ENCODE results near the gene RYR1. TPM values are rescaled to one million over a fixed set of nuclear protein-coding genes. Genes with fewer than 3 reads are reported as not detected.
"Not testable (repeated sequence)": the region's sequence is repeated elsewhere in the genome, so short reads cannot be mapped to it uniquely, and the experiment has no call there.

Gene RYR1
- polyA plus RNA-seq, 3 donors: 0.76 to 2.1 (median 2.1) TPM

GRCh38 chr19:38571682-38572081, 138.2 kb downstream of the RYR1 start:
- TF ChIP-seq, protein P1, sequence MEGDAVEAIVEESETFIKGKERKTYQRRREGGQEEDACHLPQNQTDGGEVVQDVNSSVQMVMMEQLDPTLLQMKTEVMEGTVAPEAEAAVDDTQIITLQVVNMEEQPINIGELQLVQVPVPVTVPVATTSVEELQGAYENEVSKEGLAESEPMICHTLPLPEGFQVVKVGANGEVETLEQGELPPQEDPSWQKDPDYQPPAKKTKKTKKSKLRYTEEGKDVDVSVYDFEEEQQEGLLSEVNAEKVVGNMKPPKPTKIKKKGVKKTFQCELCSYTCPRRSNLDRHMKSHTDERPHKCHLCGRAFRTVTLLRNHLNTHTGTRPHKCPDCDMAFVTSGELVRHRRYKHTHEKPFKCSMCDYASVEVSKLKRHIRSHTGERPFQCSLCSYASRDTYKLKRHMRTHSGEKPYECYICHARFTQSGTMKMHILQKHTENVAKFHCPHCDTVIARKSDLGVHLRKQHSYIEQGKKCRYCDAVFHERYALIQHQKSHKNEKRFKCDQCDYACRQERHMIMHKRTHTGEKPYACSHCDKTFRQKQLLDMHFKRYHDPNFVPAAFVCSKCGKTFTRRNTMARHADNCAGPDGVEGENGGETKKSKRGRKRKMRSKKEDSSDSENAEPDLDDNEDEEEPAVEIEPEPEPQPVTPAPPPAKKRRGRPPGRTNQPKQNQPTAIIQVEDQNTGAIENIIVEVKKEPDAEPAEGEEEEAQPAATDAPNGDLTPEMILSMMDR (IDR thresholded peaks at IDR 0.05): no peak
- no peak overlapping the region for H3K4me2 ChIP-seq (replicated peaks; ENCODE audit: extremely low read depth, low read length, poor library complexity, severe bottlenecking)
- no peaks in the 10 kb centered on the region for H4K20me1 ChIP-seq (ENCODE audit: insufficient read depth, low read length)
- Mint-ChIP-seq H3K27ac (no peak overlapping the region), H3K36me3 (no peaks in the 10 kb centered on the region), H3K4me1 (peaks cover 2% of the 10 kb centered on the region), H3K27me3 (ENCODE audit: low read depth in 3 of 3) (peaks cover 2 to 21% (median 10%) of the 10 kb centered on the region in 3 donors), H3K4me3 (no peak overlapping the region), H3K9me3 (no peaks in the 10 kb centered on the region)
- peaks cover 0 to 2% of the 10 kb centered on the region in 2 donors for H3K27me3 ChIP-seq (ENCODE audit: control insufficient read depth in 2 of 2, insufficient read depth in 2 of 2, low read length in 2 of 2)
- no peaks in the 10 kb centered on the region for H3K36me3 ChIP-seq (replicated peaks in 1 of 2; ENCODE audit: control insufficient read depth in 1 of 2, insufficient read depth in 2 of 2, low read length in 2 of 2)
- 100% methylated on average over 1 of the region's 2 CpGs for WGBS (ENCODE audit: insufficient coverage)
- intact Hi-C loops (cut with micrococcal nuclease): no loop called here
- H3K9me3 ChIP-seq (replicated peaks in 1 of 2; ENCODE audit: control insufficient read depth in 1 of 2, insufficient read depth in 1 of 2, low read length in 2 of 2): no peaks in the 10 kb centered on the region
- H2AFZ ChIP-seq (ENCODE audit: insufficient read depth, low read depth, low read length, poor library complexity, severe bottlenecking): no peak overlapping the region
- H3K4me1 ChIP-seq (ENCODE audit: control insufficient read depth in 1 of 2, insufficient read depth in 2 of 2, low read length in 2 of 2): peaks cover 0 to 4% of the 10 kb centered on the region in 2 donors
- H3K79me2 ChIP-seq (ENCODE audit: insufficient read depth, low read length): no peaks in the 10 kb centered on the region
- H3K4me3 ChIP-seq (replicated peaks in 1 of 3; ENCODE audit: low read depth in 2 of 3, low read length in 3 of 3): no peak overlapping the region
- H3K27ac ChIP-seq (ENCODE audit: low read depth in 1 of 2, low read length in 2 of 2): no peak overlapping the region
- H3K9ac ChIP-seq (ENCODE audit: insufficient read depth, low read length, poor library complexity, severe bottlenecking): no peak overlapping the region
- DNase-seq: no peak

DNA sequence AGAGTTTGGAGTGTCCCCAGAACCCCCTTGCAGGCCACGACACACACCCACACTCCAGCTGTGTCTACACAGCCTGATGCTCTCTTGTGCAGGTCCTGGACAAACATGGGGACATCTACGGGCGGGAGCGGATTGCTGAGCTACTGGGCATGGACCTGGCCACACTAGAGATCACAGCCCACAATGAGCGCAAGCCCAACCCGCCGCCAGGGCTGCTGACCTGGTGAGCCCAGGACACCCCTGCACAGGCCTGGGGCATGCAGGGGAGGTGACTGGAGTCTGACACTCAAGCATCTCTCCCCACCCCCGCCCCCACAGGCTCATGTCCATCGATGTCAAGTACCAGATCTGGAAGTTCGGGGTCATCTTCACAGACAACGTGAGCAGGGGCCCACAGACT, 144.3 kb downstream of the RYR1 start:
- no peaks in the 10 kb centered on the region for H4K20me1 ChIP-seq (ENCODE audit: insufficient read depth, low read length)
- H3K27me3 Mint-ChIP-seq (ENCODE audit: low read depth in 3 of 3): peaks cover 0 to 9% (median 0%) of the 10 kb centered on the region in 3 donors
- no peak overlapping the region for H3K4me3 Mint-ChIP-seq
- no peaks in the 10 kb centered on the region for H3K9me3 ChIP-seq (replicated peaks in 1 of 2; ENCODE audit: control insufficient read depth in 1 of 2, insufficient read depth in 1 of 2, low read length in 2 of 2)
- no peak for DNase-seq
- no peaks in the 10 kb centered on the region for H3K79me2 ChIP-seq (ENCODE audit: insufficient read depth, low read length)
- H3K9ac ChIP-seq (ENCODE audit: insufficient read depth, low read length, poor library complexity, severe bottlenecking): no peak overlapping the region
- no peak overlapping the region for H3K4me2 ChIP-seq (replicated peaks; ENCODE audit: extremely low read depth, low read length, poor library complexity, severe bottlenecking)
- peaks cover 20% of the 10 kb centered on the region for H3K4me1 Mint-ChIP-seq
- H3K27me3 ChIP-seq (ENCODE audit: control insufficient read depth in 2 of 2, insufficient read depth in 2 of 2, low read length in 2 of 2): no peaks in the 10 kb centered on the region
- no peak overlapping the region for H3K4me3 ChIP-seq (replicated peaks in 1 of 3; ENCODE audit: low read depth in 2 of 3, low read length in 3 of 3)
- H3K9me3 Mint-ChIP-seq: peaks cover 0 to 2% (median 0%) of the 10 kb centered on the region in 7 donors
- TF ChIP-seq, protein P1 (IDR thresholded peaks at IDR 0.05): no peak
- H2AFZ ChIP-seq (ENCODE audit: insufficient read depth, low read depth, low read length, poor library complexity, severe bottlenecking): no peak overlapping the region
- intact Hi-C loops (cut with micrococcal nuclease): no loop called here
- 100% methylated on average over 7 of the region's 11 CpGs for WGBS (ENCODE audit: insufficient coverage)
- peaks cover 17 to 20% of the 10 kb centered on the region in 2 donors for H3K4me1 ChIP-seq (ENCODE audit: control insufficient read depth in 1 of 2, insufficient read depth in 2 of 2, low read length in 2 of 2)
- no peak overlapping the region for H3K27ac Mint-ChIP-seq
- no peaks in the 10 kb centered on the region for H3K36me3 Mint-ChIP-seq
- no peaks in the 10 kb centered on the region for H3K36me3 ChIP-seq (replicated peaks in 1 of 2; ENCODE audit: control insufficient read depth in 1 of 2, insufficient read depth in 2 of 2, low read length in 2 of 2)
- no peak overlapping the region for H3K27ac ChIP-seq (ENCODE audit: low read depth in 1 of 2, low read length in 2 of 2)

DNA sequence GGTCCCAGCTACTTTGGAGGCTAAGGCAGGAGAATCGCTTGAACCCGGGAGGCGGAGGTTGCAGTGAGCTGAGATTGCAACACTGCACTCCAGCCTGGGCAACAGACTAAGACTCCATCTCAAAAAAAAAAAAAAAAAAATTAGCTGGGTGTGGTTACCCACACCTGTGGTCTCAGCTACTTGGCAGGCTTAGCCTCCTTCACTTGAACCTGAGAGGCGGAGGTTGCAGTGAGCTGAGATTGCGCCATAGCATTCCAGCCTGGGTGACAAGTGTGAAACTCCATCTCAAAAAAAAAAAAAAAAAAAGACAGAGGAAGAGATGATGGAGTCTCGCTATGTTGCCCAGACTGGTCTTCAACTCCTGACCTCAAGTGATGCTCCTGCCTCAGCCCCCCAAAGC, 145.8 kb downstream of the RYR1 start:
- H3K9me3 ChIP-seq (replicated peaks in 1 of 2; ENCODE audit: control insufficient read depth in 1 of 2, insufficient read depth in 1 of 2, low read length in 2 of 2); H3K36me3 ChIP-seq (replicated peaks in 1 of 2; ENCODE audit: control insufficient read depth in 1 of 2, insufficient read depth in 2 of 2, low read length in 2 of 2); H3K79me2 ChIP-seq (ENCODE audit: insufficient read depth, low read length); H3K4me2 ChIP-seq (replicated peaks; ENCODE audit: extremely low read depth, low read length, poor library complexity, severe bottlenecking); H4K20me1 ChIP-seq (ENCODE audit: insufficient read depth, low read length); DNase-seq; H3K4me3 Mint-ChIP-seq; H3K9ac ChIP-seq (ENCODE audit: insufficient read depth, low read length, poor library complexity, severe bottlenecking); H3K27me3 Mint-ChIP-seq (ENCODE audit: low read depth in 3 of 3); H3K27me3 ChIP-seq (ENCODE audit: control insufficient read depth in 2 of 2, insufficient read depth in 2 of 2, low read length in 2 of 2); H3K36me3 Mint-ChIP-seq; H2AFZ ChIP-seq (ENCODE audit: insufficient read depth, low read depth, low read length, poor library complexity, severe bottlenecking); H3K9me3 Mint-ChIP-seq; intact Hi-C loops (cut with micrococcal nuclease); H3K4me3 ChIP-seq (replicated peaks in 1 of 3; ENCODE audit: low read depth in 2 of 3, low read length in 3 of 3); H3K27ac ChIP-seq (ENCODE audit: low read depth in 1 of 2, low read length in 2 of 2): not testable (repeated sequence)
- H3K4me1 ChIP-seq (ENCODE audit: control insufficient read depth in 1 of 2, insufficient read depth in 2 of 2, low read length in 2 of 2): peaks cover 31 to 34% of the 10 kb centered on the region in 2 donors
- Mint-ChIP-seq H3K4me1 (peaks cover 32% of the 10 kb centered on the region), H3K27ac (peak overlapping the region in 1 of 7 donors; percentile 2)
- WGBS (ENCODE audit: insufficient coverage): 40% methylated on average over 1 of the region's 6 CpGs
